Body of pancreas (tissue), 4 donors: ENCODE data around the gene USF2.

Experiments used
- CTCF ChIP-seq, 7 experiments: fragments of 450-650 bp in 4 of 7; fragments of 200-600 bp in 3 of 7; sonication (generic) in 3 of 7; IDR thresholded peaks; one replicate each; pipeline ENCODE4 v1.5.1; 2016 to 2019; ENCODE audit warnings: antibody characterized with exemption in 7 of 7
- POLR2A ChIP-seq, 3 donors: fragments of 450-650 bp; IDR thresholded peaks; one replicate each; pipeline ENCODE4 v1.6.1; 2016; ENCODE audit warnings: antibody characterized with exemption in 3 of 3, mild to moderate bottlenecking in 2 of 3

GRCh38 chr19:35266520-35267352 lies 2.0 kb upstream of the USF2 start:
- TF ChIP-seq CTCF (IDR thresholded peaks at IDR 0.05) (no peak), POLR2A (IDR thresholded peaks at IDR 0.05) (no peak)
